Gastroesophageal sphincter (tissue), 3 donors: ENCODE data around the gene RPL41.

Experiments used
- CTCF ChIP-seq, 4 experiments: fragments of 200-600 bp in 2 of 4; fragments of 450-650 bp in 2 of 4; sonication (generic) in 1 of 4; IDR thresholded peaks; one replicate each; pipeline ENCODE4 v1.5.1; 2017 to 2019; ENCODE audit warnings: antibody characterized with exemption in 4 of 4, mild to moderate bottlenecking in 2 of 4, moderate library complexity in 2 of 4
- EP300 ChIP-seq: sonication (generic); formaldehyde crosslinking; IDR thresholded peaks from one replicate; pipeline ENCODE4 v1.6.1; 2017; ENCODE audit warnings: antibody characterized with exemption, mild to moderate bottlenecking
- POLR2A ChIP-seq, 2 donors: fragments of 450-650 bp; IDR thresholded peaks; one replicate each; pipeline ENCODE4 v1.6.1; 2017; ENCODE audit warnings: antibody characterized with exemption in 2 of 2, mild to moderate bottlenecking in 2 of 2, moderate library complexity in 1 of 2
- POLR2AphosphoS5 ChIP-seq: sonication (generic); formaldehyde crosslinking; IDR thresholded peaks from one replicate; pipeline ENCODE4 v1.6.1; 2017; ENCODE audit warnings: antibody characterized with exemption

- TF ChIP-seq CTCF (IDR thresholded peaks at IDR 0.05), result no peak
- no peak for TF ChIP-seq POLR2A (IDR thresholded peaks at IDR 0.05)
- TF ChIP-seq POLR2AphosphoS5, result no peak
- no peak for TF ChIP-seq EP300
Observed at GRCh38 chr12:56103066-56103711, 13.2 kb upstream of the RPL41 start.
